Mucosa of rectum (tissue), 2 donors: ENCODE data around the gene ESR2.

Source experiments
- H3K27ac ChIP-seq, 2 donors: one replicate each; pipeline ENCODE4 v1.7.0; 2013; ENCODE audit warnings: inconsistent platforms in 2 of 2, low read depth in 2 of 2, low read length in 2 of 2
- H3K27me3 ChIP-seq, 2 donors: one replicate each; pipeline ENCODE4 v1.7.0; 2013; ENCODE audit warnings: low read length in 2 of 2; ENCODE audit not compliant: control insufficient read depth in 2 of 2, insufficient read depth in 2 of 2
- H3K36me3 ChIP-seq, 2 donors: one replicate each; pipeline ENCODE4 v1.7.0; 2013; ENCODE audit warnings: low read length in 2 of 2; ENCODE audit not compliant: control insufficient read depth in 2 of 2, insufficient read depth in 2 of 2
- H3K4me1 ChIP-seq, 2 donors: one replicate each; pipeline ENCODE4 v1.7.0; 2013; ENCODE audit warnings: low read length in 2 of 2, mild to moderate bottlenecking in 1 of 2; ENCODE audit not compliant: control insufficient read depth in 2 of 2, insufficient read depth in 2 of 2
- H3K4me3 ChIP-seq, 2 donors: one replicate each; pipeline ENCODE4 v1.7.0; 2013; ENCODE audit warnings: low read length in 2 of 2
- H3K9ac ChIP-seq, 2 donors: one replicate each; pipeline ENCODE4 v1.7.0; 2013; ENCODE audit warnings: low read length in 2 of 2, low read depth in 1 of 2, mild to moderate bottlenecking in 1 of 2
- H3K9me3 ChIP-seq, 2 donors: one replicate each; pipeline ENCODE4 v1.7.0; 2013; ENCODE audit warnings: low read length in 2 of 2; ENCODE audit not compliant: control insufficient read depth in 2 of 2
- donor health status: healthy.
- donor health status: Normal muscosa, but diverticular disease.

ESR2 gene

DNA sequence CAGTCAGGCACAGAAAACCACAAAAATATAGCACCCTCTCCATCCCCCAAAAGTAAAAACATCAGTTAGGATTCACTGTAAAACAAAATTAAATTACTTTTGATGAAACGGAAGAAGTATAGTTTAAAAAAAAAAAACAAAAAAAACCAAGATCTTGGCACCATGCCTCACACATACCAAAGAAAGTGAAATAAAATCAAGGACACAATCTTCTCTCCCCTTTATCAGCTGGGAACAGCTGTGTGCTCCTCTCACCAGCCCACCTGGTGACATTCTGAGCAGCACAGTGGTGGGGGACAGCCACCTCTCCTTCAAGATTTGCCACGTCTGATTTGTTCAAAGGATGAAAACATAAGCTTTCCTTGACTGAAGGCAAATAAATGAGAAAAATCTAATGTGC lies 55.5 kb downstream of the ESR2 start:
- Histone ChIP-seq H3K27me3 (no peaks in the 10 kb centered on the region), H3K4me3 (no peak overlapping the region), H3K36me3 (no peaks in the 10 kb centered on the region), H3K9ac (no peak overlapping the region), H3K27ac (no peak overlapping the region), H3K4me1 (peaks cover 4 to 5% of the 10 kb centered on the region in 2 donors), H3K9me3 (no peaks in the 10 kb centered on the region)

DNA sequence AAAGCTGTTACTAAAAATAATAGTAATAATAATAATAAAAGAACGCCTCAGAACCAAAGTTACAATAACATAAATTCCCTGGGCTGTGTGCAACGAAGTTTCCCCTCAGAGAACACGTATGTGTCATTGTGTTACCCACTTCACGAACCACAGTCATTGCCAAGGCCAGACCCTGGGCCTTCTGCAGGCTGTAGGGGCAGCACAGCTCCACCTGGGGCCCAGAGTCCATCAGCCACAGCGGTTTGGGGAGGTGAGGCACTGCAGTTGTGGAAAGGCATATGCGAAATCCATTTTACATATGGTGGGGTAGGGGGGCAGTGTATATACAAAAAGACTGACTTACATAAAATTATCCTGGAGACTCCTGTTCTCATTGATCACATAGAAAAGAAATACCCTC lies 56.1 kb downstream of the ESR2 start:
- Histone ChIP-seq H3K4me1 (peaks cover 4 to 5% of the 10 kb centered on the region in 2 donors), H3K36me3 (no peaks in the 10 kb centered on the region), H3K9ac (no peak overlapping the region), H3K27me3 (no peaks in the 10 kb centered on the region), H3K9me3 (no peaks in the 10 kb centered on the region), H3K4me3 (no peak overlapping the region), H3K27ac (no peak overlapping the region)

DNA sequence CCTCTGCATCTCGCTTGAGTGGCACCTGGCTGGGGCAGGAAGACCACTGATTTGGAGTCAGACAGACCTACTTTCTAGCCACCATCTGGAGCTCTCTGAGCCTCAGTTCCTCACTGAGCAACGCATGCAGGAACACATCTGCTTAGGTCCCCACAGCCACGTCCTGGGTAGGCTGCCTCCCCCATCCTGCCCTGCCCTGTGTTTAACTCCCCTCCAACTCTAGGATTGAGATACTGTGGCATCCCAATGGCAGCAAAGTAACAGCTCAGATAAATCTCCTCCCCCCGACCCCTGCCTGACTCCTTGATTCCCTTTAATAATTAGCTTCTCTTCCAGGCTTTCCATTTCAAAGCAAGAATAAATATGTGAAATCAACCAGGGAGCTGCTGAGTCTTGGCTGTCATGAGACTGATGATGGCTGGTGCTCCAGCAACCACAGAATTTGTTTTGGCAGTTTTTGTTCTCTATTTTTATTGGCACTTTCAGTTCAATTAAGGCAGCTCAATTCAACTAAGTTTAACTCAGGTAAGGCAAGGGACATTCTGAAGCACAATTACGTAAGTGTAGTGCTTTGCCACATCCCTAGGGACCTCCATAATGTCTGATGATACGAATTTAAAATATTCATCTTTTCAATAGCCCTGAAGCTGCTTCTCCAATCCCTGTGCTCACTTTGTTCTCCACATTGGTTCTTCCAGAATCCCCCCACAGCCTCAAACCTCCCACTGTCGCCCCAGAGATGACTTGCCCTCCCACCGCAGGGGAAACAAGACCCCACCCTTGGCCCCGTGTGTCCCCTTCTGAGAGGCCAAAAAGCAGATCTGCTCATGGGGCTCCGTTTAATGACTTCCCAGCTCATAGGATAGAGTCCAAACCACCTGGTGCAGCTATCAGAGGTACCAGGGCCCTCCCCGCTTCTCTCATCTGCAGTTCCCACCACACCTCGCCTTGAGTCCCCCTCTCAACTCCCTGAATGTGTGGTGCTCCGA lies 58.2 kb downstream of the ESR2 start:
- Histone ChIP-seq H3K4me3 (no peak overlapping the region), H3K9ac (peak overlapping the region in 1 of 2 donors; percentile 14), H3K9me3 (no peaks in the 10 kb centered on the region), H3K4me1 (peaks cover 4 to 5% of the 10 kb centered on the region in 2 donors), H3K27ac (peak overlapping the region; percentile 54 to 71), H3K27me3 (no peaks in the 10 kb centered on the region), H3K36me3 (peaks cover 4 to 8% of the 10 kb centered on the region in 2 donors)

DNA sequence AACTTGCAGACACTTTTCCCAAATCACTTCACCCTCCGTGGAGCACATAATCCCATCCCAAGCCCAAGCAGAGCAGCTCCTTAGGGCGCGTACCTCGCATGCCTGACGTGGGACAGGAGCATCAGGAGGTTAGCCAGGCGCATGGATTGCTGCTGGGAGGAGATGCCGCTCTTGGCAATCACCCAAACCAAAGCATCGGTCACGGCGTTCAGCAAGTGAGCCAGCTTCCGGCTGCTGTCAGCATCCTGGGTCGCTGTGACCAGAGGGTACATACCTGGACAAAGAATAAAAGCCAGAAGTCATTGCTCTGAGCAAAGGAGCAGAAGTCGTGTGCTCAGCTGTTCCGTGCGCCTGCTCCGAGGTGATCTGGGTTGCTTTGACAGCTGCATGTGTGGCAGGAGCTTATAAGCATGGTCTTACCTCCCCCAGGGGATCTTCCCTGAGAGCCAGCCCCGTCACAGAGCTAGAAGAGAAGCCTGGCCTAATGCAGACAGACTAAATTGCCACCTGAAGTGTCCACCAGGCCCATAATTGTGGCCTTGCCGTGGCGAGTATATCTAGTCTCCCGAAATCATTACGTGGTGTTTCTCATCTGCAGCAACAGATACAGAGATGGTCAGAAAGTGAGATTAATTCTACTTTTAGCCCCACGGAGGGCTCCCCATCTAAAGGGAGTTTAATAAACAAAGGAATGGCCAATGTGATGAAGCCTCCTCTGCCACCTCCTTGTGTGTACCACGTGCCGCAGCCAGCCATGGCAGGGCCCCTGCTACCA lies 59.1 kb downstream of the ESR2 start:
- peak overlapping the region in 1 of 2 donors; percentile 15 for H3K9ac ChIP-seq
- H3K36me3 ChIP-seq, result peaks cover 4 to 8% of the 10 kb centered on the region in 2 donors
- no peaks in the 10 kb centered on the region for H3K27me3 ChIP-seq
- H3K9me3 ChIP-seq, result no peaks in the 10 kb centered on the region
- H3K27ac ChIP-seq, result peak overlapping the region; percentile 54 to 70
- no peak overlapping the region for H3K4me3 ChIP-seq
- peaks cover 4 to 5% of the 10 kb centered on the region in 2 donors for H3K4me1 ChIP-seq

DNA sequence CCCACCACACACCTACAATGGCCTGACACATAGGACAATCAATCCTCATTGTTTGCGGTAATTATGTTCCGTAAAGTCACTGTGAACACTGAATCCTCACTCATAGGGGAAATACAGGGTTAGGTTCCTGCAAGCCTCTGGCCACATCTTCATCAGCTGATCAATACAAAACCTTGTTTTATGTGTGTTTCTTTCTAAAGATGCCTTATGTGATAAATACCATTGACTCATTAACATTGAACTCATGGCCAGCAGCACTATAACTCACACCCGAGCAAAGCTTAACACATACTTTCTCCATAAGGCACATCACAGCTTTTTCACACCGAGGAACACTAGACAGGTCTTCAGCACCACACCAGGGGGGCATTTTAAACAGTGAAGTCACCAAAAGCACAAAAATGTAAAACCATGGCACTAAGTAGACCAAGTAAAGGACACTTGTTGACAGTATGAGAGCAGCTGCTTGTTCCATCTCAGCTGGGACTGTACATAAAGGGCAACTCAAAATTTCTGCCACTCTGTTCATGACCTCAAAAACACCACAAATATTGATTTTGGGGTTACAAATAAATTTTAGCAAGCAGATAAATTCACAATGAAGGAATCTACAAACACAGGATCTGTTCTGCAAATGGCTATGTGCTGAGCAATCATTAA lies 60.5 kb downstream of the ESR2 start:
- H3K9ac ChIP-seq, result no peak overlapping the region
- peak overlapping the region; percentile 40 to 56 for H3K27ac ChIP-seq

DNA sequence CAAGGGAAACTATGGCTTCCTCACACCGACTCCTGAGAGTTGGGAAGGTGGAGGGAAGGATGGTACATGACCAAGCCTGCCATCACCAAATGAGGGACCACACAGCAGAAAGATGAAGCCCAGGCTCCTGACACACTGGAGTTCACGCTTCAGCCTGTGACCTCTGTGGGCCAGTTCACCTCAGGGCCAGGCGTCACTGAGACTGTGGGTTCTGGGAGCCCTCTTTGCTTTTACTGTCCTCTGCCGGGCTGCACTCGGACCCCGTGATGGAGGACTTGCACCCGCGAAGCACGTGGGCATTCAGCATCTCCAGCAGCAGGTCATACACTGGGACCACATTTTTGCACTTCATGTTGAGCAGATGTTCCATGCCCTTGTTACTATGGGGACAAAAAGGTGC lies 61.2 kb downstream of the ESR2 start:
- peak overlapping the region; percentile 45 to 56 for H3K27ac ChIP-seq
- no peak overlapping the region for H3K9ac ChIP-seq
- peaks cover 4 to 5% of the 10 kb centered on the region in 2 donors for H3K4me1 ChIP-seq
- no peaks in the 10 kb centered on the region for H3K9me3 ChIP-seq
- no peak overlapping the region for H3K4me3 ChIP-seq
- H3K27me3 ChIP-seq, result no peaks in the 10 kb centered on the region
- H3K36me3 ChIP-seq, result peaks cover 17 to 22% of the 10 kb centered on the region in 2 donors

More for the DNA sequence above, 60.5 kb downstream of the ESR2 start:
- H3K4me3 ChIP-seq, result no peak overlapping the region
- no peaks in the 10 kb centered on the region for H3K27me3 ChIP-seq
- peaks cover 13 to 15% of the 10 kb centered on the region in 2 donors for H3K36me3 ChIP-seq
- H3K9me3 ChIP-seq, result no peaks in the 10 kb centered on the region
- peaks cover 4 to 5% of the 10 kb centered on the region in 2 donors for H3K4me1 ChIP-seq

DNA sequence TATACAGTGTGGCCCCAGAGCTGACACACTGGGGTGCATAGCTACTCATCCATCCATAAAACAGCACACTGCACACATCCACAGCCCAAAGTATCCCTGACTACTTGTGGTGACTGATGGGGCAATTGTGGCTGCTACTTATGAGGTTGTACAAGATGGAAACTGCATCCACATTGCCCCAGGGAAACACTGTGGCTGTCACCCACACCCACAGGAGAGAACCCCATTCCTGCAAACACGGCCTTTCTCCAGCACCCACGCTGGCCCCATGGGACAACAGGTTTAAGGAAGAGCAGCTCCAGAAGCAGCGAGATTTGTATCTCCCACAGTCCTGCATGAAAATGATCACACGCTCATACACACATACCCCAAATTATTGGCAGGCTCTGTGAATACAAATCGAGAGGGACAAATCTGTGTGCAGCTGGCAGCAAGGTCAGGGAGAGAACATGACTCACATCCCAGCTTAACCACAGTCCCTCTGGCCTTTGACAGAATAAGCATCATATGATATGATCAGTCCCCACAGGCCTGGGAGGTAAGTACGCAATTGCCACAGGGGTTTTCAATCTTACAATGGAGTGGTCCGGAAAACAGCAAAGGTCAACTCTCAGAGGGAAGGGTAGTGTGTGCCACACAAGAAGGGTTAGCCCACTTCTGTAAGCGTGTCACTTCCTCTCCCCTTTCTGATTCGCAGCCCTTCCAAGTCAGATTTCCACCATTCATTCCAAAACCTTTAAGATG lies 61.9 kb downstream of the ESR2 start:
- no peak overlapping the region for H3K9ac ChIP-seq
- peak overlapping the region; percentile 45 to 56 for H3K27ac ChIP-seq
- peaks cover 4 to 5% of the 10 kb centered on the region in 2 donors for H3K4me1 ChIP-seq
- H3K27me3 ChIP-seq, result no peaks in the 10 kb centered on the region
- no peaks in the 10 kb centered on the region for H3K9me3 ChIP-seq
- H3K36me3 ChIP-seq, result peaks cover 23 to 28% of the 10 kb centered on the region in 2 donors
- no peak overlapping the region for H3K4me3 ChIP-seq

DNA sequence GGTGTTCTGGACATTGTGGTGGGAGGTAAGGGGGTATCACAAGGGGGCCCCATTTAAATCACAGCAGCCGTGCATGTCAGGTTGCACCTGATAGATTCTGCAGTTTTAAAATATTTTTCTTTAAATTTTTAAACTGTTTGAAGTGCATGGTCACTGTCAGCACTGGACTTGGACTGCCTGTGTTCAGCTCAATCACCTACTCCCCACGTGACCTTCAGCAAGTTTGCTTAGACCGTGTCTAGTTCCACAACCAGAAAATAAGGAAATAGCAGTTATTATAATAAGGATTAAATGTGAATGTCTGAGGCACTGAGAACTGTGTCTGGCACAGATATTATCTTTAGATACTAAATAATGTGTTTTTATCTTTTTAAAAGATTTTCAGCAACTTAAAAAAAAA lies 64.7 kb downstream of the ESR2 start:
- H3K9ac ChIP-seq, result no peak overlapping the region
- H3K27ac ChIP-seq, result no peak overlapping the region
- no peaks in the 10 kb centered on the region for H3K9me3 ChIP-seq
- H3K36me3 ChIP-seq, result peaks cover 36 to 46% of the 10 kb centered on the region in 2 donors
- no peak overlapping the region for H3K4me3 ChIP-seq
- H3K4me1 ChIP-seq, result peaks cover 0 to under 1% of the 10 kb centered on the region in 2 donors
- no peaks in the 10 kb centered on the region for H3K27me3 ChIP-seq

DNA sequence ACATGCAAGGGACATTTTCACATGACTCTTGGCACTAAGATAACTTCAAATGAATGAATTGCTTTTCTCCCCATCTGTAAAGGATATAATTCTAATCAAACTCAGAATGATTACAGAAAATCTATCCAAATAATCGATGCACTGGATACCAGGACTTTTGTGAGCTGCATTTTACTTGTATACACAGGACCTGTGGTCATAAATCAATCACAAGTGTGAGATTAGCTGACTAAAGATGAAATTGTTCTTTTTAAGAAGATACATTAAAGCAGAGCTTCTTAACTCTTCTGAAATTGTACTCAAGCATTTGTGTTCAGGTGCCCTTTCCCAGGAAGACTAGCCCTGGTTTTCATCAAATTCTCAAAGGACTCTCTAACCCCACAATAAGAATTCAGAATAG lies 66.3 kb downstream of the ESR2 start:
- H3K36me3 ChIP-seq, result peaks cover 43 to 58% of the 10 kb centered on the region in 2 donors
- no peaks in the 10 kb centered on the region for H3K4me1 ChIP-seq

More for the DNA sequence above, 66.3 kb downstream of the ESR2 start:
- H3K4me3 ChIP-seq, result no peak overlapping the region
- no peaks in the 10 kb centered on the region for H3K27me3 ChIP-seq
- no peaks in the 10 kb centered on the region for H3K9me3 ChIP-seq
- no peak overlapping the region for H3K9ac ChIP-seq
- no peak overlapping the region for H3K27ac ChIP-seq
